SKM-1 (cell line): ENCODE measurements around the gene TRABD2B.

ENCODE experiments used
- DNase-seq: peaks from one replicate; lab custom pipeline; 2025; ENCODE audit not compliant: unreplicated experiment; lab: John Stamatoyannopoulos, UW

The TRABD2B gene

GRCh38 chr1:47886141-47886540 lies 111.0 kb downstream of the TRABD2B start:
- no peak for DNase-seq

GRCh38 chr1:47885062-47885830 lies 111.9 kb downstream of the TRABD2B start:
- no peak for DNase-seq

GRCh38 chr1:47883963-47884362 lies 113.2 kb downstream of the TRABD2B start:
- no peak for DNase-seq

- no peak for DNase-seq
These were observed 115.4 kb downstream of the TRABD2B start for GRCh38 chr1:47881505-47882442.

- no peak for DNase-seq
These were observed 120.6 kb downstream of the TRABD2B start for GRCh38 chr1:47876587-47876963.

- no peak for DNase-seq
These were observed 121.2 kb downstream of the TRABD2B start for GRCh38 chr1:47875831-47876586.

- DNase-seq, result no peak
These were observed 122.1 kb downstream of the TRABD2B start for GRCh38 chr1:47875036-47875435.

- no peak for DNase-seq
These were observed 123.8 kb downstream of the TRABD2B start for GRCh38 chr1:47873337-47873736.

GRCh38 chr1:47872886-47873285 lies 124.3 kb downstream of the TRABD2B start:
- no peak for DNase-seq

- DNase-seq, result no peak
These were observed 125.3 kb downstream of the TRABD2B start for GRCh38 chr1:47871799-47872353.

GRCh38 chr1:47870946-47871676 lies 126.1 kb downstream of the TRABD2B start:
- DNase-seq, result no peak

GRCh38 chr1:47870480-47870879 lies 126.7 kb downstream of the TRABD2B start:
- no peak for DNase-seq

GRCh38 chr1:47868348-47868676 lies 128.9 kb downstream of the TRABD2B start:
- DNase-seq, result no peak

- DNase-seq, result no peak
These were observed 129.5 kb downstream of the TRABD2B start for GRCh38 chr1:47867438-47868347.

- DNase-seq, result no peak
These were observed 130.4 kb downstream of the TRABD2B start for GRCh38 chr1:47866601-47867437.

GRCh38 chr1:47865881-47866535 lies 131.2 kb downstream of the TRABD2B start:
- no peak for DNase-seq

GRCh38 chr1:47859092-47859743 lies 138.0 kb downstream of the TRABD2B start:
- DNase-seq, result no peak

- DNase-seq, result no peak
These were observed 140.2 kb downstream of the TRABD2B start for GRCh38 chr1:47856996-47857395.
